K562 (cell line): ENCODE data around the gene CEP192. TPM values are rescaled to one million over a fixed set of nuclear protein-coding genes. Genes with fewer than 3 reads are reported as not detected.

Experiments
- ATAC-seq: fragments of 200-7000 bp; cut with Tn5 transposase; 3 replicates; pipeline ENCODE4 v1.9.1; 2020; ENCODE audit warnings: moderate library complexity
- BruUV-seq: library from RNA; stranded (reverse); fragments of 400-500 nt; replicated peaks from 2 replicates; lab custom pipeline; 2021; lab: Mats Ljungman, UMichigan
- CTCF ChIA-PET: fragments of 300-600 bp; formaldehyde crosslinking; extraction: SDS; loops from one replicate; lab custom pipeline; 2021; ENCODE audit warnings: low intra/inter-chr PET ratio; lab: Yijun Ruan, JAX
- POLR2A ChIA-PET: fragments of 300-600, 350-650 bp; sonication (Branson Sonifier 250); formaldehyde crosslinking; extraction: SDS; loops from one replicate; lab custom pipeline; 2021; ENCODE audit warnings: antibody characterized with exemption, inconsistent platforms; lab: Yijun Ruan, JAX
- DNase-seq, 4 experiments: peaks; one replicate each; pipeline versions ENCODE4 v3.0.0 to v3.0.0-alpha.2; 2011 to 2018; ENCODE audit warnings: low spot score in 3 of 4, mixed read lengths in 3 of 4; ENCODE audit errors: extremely low read depth in 1 of 4
- FAIRE-seq: peaks from 2 replicates; lab custom pipeline; 2011; peaks lifted over from hg19 to GRCh38; lab: Jason Lieb, UNC
- H2AFZ ChIP-seq: 2 replicates; pipeline ENCODE4 v1.6.0; 2011; ENCODE audit warnings: low read depth, low read length, control low read depth, inconsistent platforms
- H3K27ac ChIP-seq: fragments of 200-600 bp; 3 replicates; pipeline ENCODE4 v1.8.0; 2011; ENCODE audit warnings: low read depth, mild to moderate bottlenecking, control low read depth, inconsistent platforms, low read length, moderate library complexity, mixed read lengths; ENCODE audit errors: extremely low read depth
- H3K27me3 ChIP-seq, 2 experiments: fragments of 300-600 bp in 1 of 2; 2 replicates in 1 of 2; 3 replicates in 1 of 2; pipeline versions ENCODE4 v1.6.0 to v1.8.0; 2011; ENCODE audit warnings: inconsistent platforms in 2 of 2, low read length in 2 of 2, mild to moderate bottlenecking in 1 of 2, mixed read lengths in 1 of 2, moderate library complexity in 1 of 2; ENCODE audit not compliant: control insufficient read depth in 2 of 2, insufficient read depth in 2 of 2
- H3K36me3 ChIP-seq: fragments of 300-600 bp; 3 replicates; pipeline ENCODE4 v1.8.0; 2011; ENCODE audit warnings: mild to moderate bottlenecking, low read length, inconsistent platforms; ENCODE audit not compliant: control insufficient read depth, insufficient read depth
- H3K4me1 ChIP-seq, 2 experiments: fragments of 200-600 bp in 1 of 2; replicated peaks in 1 of 2; 2 replicates in 1 of 2; 3 replicates in 1 of 2; pipeline versions ENCODE4 v1.5.1 to v1.8.0; 2011; ENCODE audit warnings: inconsistent platforms in 2 of 2, low read length in 2 of 2, mild to moderate bottlenecking in 1 of 2, mixed read lengths in 1 of 2, moderate library complexity in 1 of 2; ENCODE audit not compliant: control insufficient read depth in 2 of 2, insufficient read depth in 2 of 2
- H3K4me2 ChIP-seq: 2 replicates; pipeline ENCODE4 v1.6.1; 2011; ENCODE audit warnings: low read length, control low read depth, inconsistent platforms, mixed read lengths; ENCODE audit not compliant: insufficient read depth
- H3K4me3 ChIP-seq: fragments of 200-600 bp; sonication (generic), shearing (Covaris generic); 2 replicates; pipeline ENCODE4 v1.5.1; 2016; ENCODE audit warnings: control low read depth, inconsistent platforms
- H3K79me2 ChIP-seq: fragments of 200-600 bp; 3 replicates; pipeline ENCODE4 v1.8.0; 2011; ENCODE audit warnings: low read length, inconsistent platforms; ENCODE audit not compliant: control insufficient read depth, insufficient read depth
- H3K9ac ChIP-seq, 2 experiments: 2 replicates each; pipeline versions ENCODE4 v1.6.0 to v1.6.1; 2011; ENCODE audit warnings: low read depth in 2 of 2, low read length in 2 of 2, control low read depth in 1 of 2, inconsistent platforms in 1 of 2, mild to moderate bottlenecking in 1 of 2, mixed read lengths in 1 of 2; ENCODE audit not compliant: insufficient read depth in 1 of 2
- H3K9me1 ChIP-seq: one replicate; pipeline ENCODE4 v1.6.0; 2011; ENCODE audit warnings: inconsistent platforms, mild to moderate bottlenecking, low read length, moderate library complexity; ENCODE audit not compliant: control insufficient read depth, insufficient read depth
- H3K9me3 ChIP-seq: replicated peaks from 2 replicates; pipeline ENCODE4 v1.5.1; 2011; ENCODE audit warnings: low read depth, low read length, inconsistent platforms; ENCODE audit not compliant: control insufficient read depth, insufficient read depth
- H4K20me1 ChIP-seq: replicated peaks from 2 replicates; pipeline ENCODE4 v1.6.1; 2011; ENCODE audit warnings: low read length, inconsistent platforms, mixed read lengths; ENCODE audit not compliant: control insufficient read depth, insufficient read depth
- GTF2A2 ChIP-seq: IDR thresholded peaks from 2 replicates; pipeline ENCODE4 v1.6.1; 2016; ENCODE audit warnings: mild to moderate bottlenecking, missing genetic modification characterization, missing compliant biosample characterization
- HDAC3 ChIP-seq: fragments of 450-650 bp; IDR thresholded peaks from 2 replicates; pipeline ENCODE4 v1.6.1; 2018; ENCODE audit warnings: borderline replicate concordance, mild to moderate bottlenecking, moderate library complexity; ENCODE audit not compliant: partially characterized antibody
- PHF21A ChIP-seq: fragments of 450-650 bp; IDR thresholded peaks from 2 replicates; pipeline ENCODE4 v1.6.1; 2017; ENCODE audit warnings: low read depth, borderline replicate concordance
- RCOR1 ChIP-seq, 2 experiments: IDR thresholded peaks; 2 replicates each; pipeline ENCODE4 v1.6.1; 2012; ENCODE audit warnings: low read depth in 2 of 2, low read length in 2 of 2, borderline replicate concordance in 1 of 2, improper control_type of control experiment in 1 of 2
- TARDBP ChIP-seq: fragments of 450-650 bp; IDR thresholded peaks from 2 replicates; pipeline ENCODE4 v1.6.1; 2016
- TFAP4 ChIP-seq: sonication (generic); formaldehyde crosslinking; IDR thresholded peaks from 2 replicates; pipeline ENCODE4 v1.8.0; 2022; ENCODE audit warnings: missing genetic modification reagents, mild to moderate bottlenecking, moderate library complexity, borderline replicate concordance
- ZNF121 ChIP-seq: sonication (generic); formaldehyde crosslinking; conservative IDR thresholded peaks from 2 replicates; pipeline ENCODE4 v1.8.0; 2022; ENCODE audit warnings: missing genetic modification reagents
- WGBS: fragments of 100-300 bp; shearing (Covaris generic); methylation state at CpG from one replicate; pipeline ENCODE4 v1.1.6; 2016; ENCODE audit warnings: low coverage, mixed read lengths; ENCODE audit not compliant: insufficient coverage; ENCODE audit errors: missing lambda C conversion rate; 5-methylcytosine and 5-hydroxymethylcytosine counted together
- in situ Hi-C: fragments of 300-500 bp; cut with MboI; formaldehyde crosslinking; loops from 4 replicates; pipeline ENCODE4 v1.15.0; 2018; ENCODE audit warnings: inconsistent platforms, mixed read lengths
- intact Hi-C: fragments of 100-400 bp; cut with micrococcal nuclease; formaldehyde crosslinking; loops from 2 replicates; pipeline ENCODE4 v1.14.2; 2022
- polyA plus RNA-seq, 8 experiments: library from polyadenylated mRNA; depleted of rRNA in 4 of 8; stranded (reverse) in 5 of 8; unstranded in 3 of 8; fragments of >200 nt; fragmentation: Nextera tagmentation in 2 of 8; fragmentation: Illumina TruSeq in 1 of 8; extraction: Ambion mirVana in 2 of 8; extraction: Trizol in 1 of 8; gene quantifications; 2 replicates each; pipeline versions ENCODE4 v1.2.1 to v1.2.3, GENCODE V29; 2011 to 2014; ENCODE audit warnings: inconsistent platforms in 1 of 8, missing spikeins in 1 of 8
- total RNA-seq, 7 experiments: library from RNA; depleted of rRNA in 6 of 7; stranded (reverse); fragments of >200 nt in 6 of 7; fragmentation: Illumina TruSeq in 2 of 7; extraction: Trizol in 2 of 7; gene quantifications; 2 replicates each; pipeline versions ENCODE4 v1.2.1 to v1.2.3, GENCODE V29; 2011 to 2021; ENCODE audit warnings: low replicate concordance in 1 of 7

Gene CEP192
- total and polyA plus RNA-seq, 9 of the 15 experiments (the other 6 are each of a cell fraction or from before 2014, with no cell fraction given): 14.4 to 54.4 (median 35.8) TPM

GRCh38 chr18:13145636-13146190, 154.6 kb downstream of the CEP192 start:
- Histone ChIP-seq H3K36me3 (no peaks in the 10 kb centered on the region), H3K9me1 (no peaks in the 10 kb centered on the region), H3K27me3 (no peaks in the 10 kb centered on the region), H3K4me1 (no peaks in the 10 kb centered on the region), H3K4me3 (no peak overlapping the region), H2AFZ (no peak overlapping the region), H3K79me2 (no peaks in the 10 kb centered on the region), H3K27ac (no peak overlapping the region), H3K9me3 (peaks cover 11% of the 10 kb centered on the region), H3K4me2 (no peak overlapping the region), H4K20me1 (no peaks in the 10 kb centered on the region), H3K9ac (no peak overlapping the region)
- BruUV-seq: no TSS peak
- intact Hi-C loops: no loop called here
- no peak for TF ChIP-seq GTF2A2 (tag)
- DNase-seq (no peak), ATAC-seq (no peak), FAIRE-seq (no peak)
- CTCF ChIA-PET: no interaction called here
- 0% methylated on average over 4 of the region's 4 CpGs for WGBS
- POLR2A ChIA-PET: no interaction called here
- in situ Hi-C loops: no loop called here

- Histone ChIP-seq H3K36me3 (no peaks in the 10 kb centered on the region), H3K9me3 (peaks cover 11% of the 10 kb centered on the region)
- no peak for TF ChIP-seq TARDBP
- TF ChIP-seq PHF21A: no peak
- no peak for TF ChIP-seq RCOR1 (IDR thresholded peaks at IDR 0.05; ENCODE audit: borderline replicate concordance in 1 of 2, low read depth in 2 of 2, low read length in 2 of 2)
- no peak for TF ChIP-seq ZNF121 (CRISPR knock-in tag)
- TF ChIP-seq HDAC3: no peak
- TF ChIP-seq TFAP4 (CRISPR knock-in tag): no peak
- TF ChIP-seq, all 486 proteins: peak for 0
- intact Hi-C loops (no loop called here), in situ Hi-C loops (no loop called here)
- Histone ChIP-seq H3K9me1 (no peaks in the 10 kb centered on the region), H4K20me1 (no peaks in the 10 kb centered on the region), H3K79me2 (no peaks in the 10 kb centered on the region), H3K4me2 (no peak overlapping the region), H2AFZ (no peak overlapping the region), H3K4me3 (no peak overlapping the region), H3K4me1 (no peaks in the 10 kb centered on the region), H3K9ac (no peak overlapping the region), H3K27me3 (no peaks in the 10 kb centered on the region), H3K27ac (no peak overlapping the region)
- ChIA-PET CTCF (no interaction called here), POLR2A (no interaction called here)
- WGBS: 3% methylated on average over 6 of the region's 6 CpGs
- no peak for FAIRE-seq
- no peak; the same call in 2 of the 3 replicates for ATAC-seq
- DNase-seq: no peak
- no TSS peak for BruUV-seq
Measured at GRCh38 chr18:13147130-13147529, 156.0 kb downstream of the CEP192 start.
